Measurements from ENCODE around the gene ERO1B.
"Not testable (repeated sequence)": the region's sequence is repeated elsewhere in the genome, so short reads cannot be mapped to it uniquely, and the experiment has no call there.

- TF ChIP-seq CTCF, POLR2A (IDR thresholded peaks at IDR 0.05): not testable (repeated sequence)
Observed at GRCh38 chr1:236314050-236314449, 32.3 kb upstream of the ERO1B start.
